LNCAP (cell line): ENCODE data around the gene RABL3.

Source experiments
- TF ChIP-seq, protein P1 (sequence below): fragments of 450-650 bp; IDR thresholded peaks from 2 replicates; pipeline ENCODE4 v1.5.1; 2017; ENCODE audit warnings: mild to moderate bottlenecking

Gene RABL3

GRCh38 chr3:120685411-120685810 is 56.9 kb downstream of the RABL3 start:
- TF ChIP-seq, protein P1, sequence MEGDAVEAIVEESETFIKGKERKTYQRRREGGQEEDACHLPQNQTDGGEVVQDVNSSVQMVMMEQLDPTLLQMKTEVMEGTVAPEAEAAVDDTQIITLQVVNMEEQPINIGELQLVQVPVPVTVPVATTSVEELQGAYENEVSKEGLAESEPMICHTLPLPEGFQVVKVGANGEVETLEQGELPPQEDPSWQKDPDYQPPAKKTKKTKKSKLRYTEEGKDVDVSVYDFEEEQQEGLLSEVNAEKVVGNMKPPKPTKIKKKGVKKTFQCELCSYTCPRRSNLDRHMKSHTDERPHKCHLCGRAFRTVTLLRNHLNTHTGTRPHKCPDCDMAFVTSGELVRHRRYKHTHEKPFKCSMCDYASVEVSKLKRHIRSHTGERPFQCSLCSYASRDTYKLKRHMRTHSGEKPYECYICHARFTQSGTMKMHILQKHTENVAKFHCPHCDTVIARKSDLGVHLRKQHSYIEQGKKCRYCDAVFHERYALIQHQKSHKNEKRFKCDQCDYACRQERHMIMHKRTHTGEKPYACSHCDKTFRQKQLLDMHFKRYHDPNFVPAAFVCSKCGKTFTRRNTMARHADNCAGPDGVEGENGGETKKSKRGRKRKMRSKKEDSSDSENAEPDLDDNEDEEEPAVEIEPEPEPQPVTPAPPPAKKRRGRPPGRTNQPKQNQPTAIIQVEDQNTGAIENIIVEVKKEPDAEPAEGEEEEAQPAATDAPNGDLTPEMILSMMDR = no peak

DNA sequence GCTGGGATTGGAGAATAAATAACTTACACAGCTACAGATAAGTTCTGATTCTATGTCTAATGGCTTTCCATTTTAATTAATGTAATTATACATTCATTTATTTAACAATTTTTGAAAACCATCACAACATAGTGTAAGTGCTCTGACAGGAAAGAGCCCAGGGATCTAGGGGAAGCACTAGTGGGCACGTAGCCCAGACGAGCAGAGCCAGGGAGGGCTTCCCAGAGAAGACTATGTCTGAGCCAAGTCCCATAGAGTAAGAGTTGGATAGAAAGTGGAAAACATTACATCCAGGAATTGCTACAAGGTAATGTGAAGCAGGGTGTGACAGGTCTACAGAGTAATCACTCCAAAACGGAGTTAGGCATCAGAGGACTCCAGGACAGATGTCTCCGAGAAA is 57.4 kb downstream of the RABL3 start:
- TF ChIP-seq, protein P1 = no peak

DNA sequence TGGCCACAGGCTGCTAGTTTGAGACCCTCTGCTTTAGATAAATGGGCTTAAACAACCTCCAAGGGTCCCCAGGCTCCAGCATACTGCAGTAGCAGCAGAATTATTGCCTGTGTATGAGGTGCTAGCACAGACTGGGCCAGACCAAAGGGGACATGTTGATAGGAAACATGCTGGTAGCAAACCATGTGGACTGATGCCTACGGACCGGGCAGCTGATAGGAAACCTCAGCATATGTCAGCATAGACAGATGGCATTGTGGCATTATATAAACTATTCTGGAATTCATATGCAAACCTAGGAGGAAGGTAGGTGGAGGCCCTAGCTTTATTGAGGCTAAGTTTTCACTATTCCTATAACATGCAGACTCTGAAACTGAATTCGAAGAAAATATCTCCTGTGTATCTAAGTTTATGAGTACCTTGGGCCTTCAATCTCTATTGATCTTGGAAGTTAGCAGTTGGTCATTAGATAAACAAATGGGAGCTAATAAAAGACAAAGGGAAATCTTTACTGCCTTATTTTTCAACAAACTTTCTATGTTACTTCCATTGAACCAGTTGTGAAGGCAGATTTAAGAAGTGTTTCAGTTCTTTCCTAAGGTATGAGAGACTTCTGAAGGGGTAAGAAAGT is 58.5 kb downstream of the RABL3 start:
- TF ChIP-seq, protein P1 = no peak

GRCh38 chr3:120683213-120683612 is 59.1 kb downstream of the RABL3 start:
- TF ChIP-seq, protein P1 = no peak

DNA sequence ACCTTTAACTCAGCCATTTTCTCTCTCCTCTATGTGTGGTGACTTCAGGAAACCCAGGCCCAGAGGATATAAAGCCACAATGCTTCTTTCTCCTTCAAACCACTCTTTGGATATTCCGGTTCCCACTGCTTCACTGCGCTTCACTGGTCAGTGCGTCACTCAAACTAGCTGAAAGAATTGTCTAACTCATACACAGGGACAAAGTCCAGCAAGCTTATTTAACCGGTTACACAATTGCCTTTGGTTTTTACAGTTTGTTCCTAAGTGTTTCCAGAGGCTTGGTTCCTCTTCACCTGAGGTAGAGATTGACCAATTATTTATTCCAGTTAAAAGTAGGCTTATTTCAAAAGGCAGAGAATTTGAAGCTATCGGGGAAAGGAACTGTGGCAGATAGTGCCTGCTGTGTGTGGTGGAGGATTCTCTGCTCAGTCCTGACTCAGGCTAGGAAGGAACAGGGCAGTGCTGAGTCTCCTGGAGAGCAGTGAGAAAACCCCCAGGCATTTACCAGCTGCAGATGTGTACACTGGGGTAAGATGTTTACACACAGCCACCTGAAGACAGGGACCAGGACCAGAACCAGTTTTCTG is 60.1 kb downstream of the RABL3 start, which contains the start of gene HGD:
Gene HGD, minus strand, starts transcription at position 145 of the 587 bp plus-strand sequence. Its CDS starts 128 bp downstream, at position 17.
- TF ChIP-seq, protein P1 = no peak

DNA sequence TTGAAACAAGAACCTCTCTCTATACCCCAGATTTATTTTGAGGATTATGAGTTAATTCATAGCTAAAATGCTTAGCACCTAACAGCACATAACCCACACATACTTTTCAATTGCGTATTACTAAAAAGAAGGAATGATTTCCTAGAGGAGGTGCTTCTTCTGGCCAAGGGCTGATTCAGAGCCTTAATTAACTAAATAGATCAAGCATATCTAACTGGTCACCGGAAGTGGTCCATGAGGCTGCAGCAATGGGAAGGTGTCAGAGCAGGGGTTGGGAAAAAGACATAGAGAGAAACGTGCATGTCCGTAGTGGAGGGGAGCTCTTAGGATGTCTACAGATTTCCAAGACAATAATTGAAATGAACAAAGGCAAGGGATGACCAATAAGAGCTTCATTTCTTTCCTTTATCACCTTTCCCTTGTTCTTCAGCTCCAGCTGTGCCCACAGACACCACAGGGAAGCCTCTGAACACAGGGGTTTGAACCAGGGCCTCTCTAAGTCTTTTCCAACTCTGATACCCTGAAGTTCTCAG is 60.7 kb downstream of the RABL3 start:
- TF ChIP-seq, protein P1 = no peak

DNA sequence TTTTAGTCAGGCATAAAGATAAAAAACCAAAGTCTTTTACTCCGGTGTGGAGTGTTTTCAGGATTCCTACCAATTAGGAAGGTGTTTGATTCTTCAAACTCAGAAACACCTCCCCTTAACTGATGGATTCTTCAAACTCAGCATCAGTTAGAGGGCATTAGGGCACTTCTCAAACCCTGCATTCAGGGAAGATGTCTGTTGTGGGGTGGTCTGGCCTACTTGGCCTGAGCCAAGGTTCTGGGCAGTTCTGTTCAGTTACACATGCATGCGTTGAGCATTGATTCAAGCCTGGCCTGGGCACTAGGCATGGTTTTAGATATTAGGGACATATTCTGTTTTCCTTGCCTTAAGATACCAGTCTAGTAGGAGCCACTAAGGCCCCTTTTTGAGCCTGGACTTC is 61.3 kb downstream of the RABL3 start:
- TF ChIP-seq, protein P1 = no peak
